ENCODE data around the gene S100A11.

Gene S100A11

GRCh38 chr1:151989211-151989862 lies 47.5 kb downstream of the S100A11 start:
- peaks cover 9% of the 10 kb centered on the region for H3K4me1 ChIP-seq

GRCh38 chr1:151988405-151988923 lies 48.3 kb downstream of the S100A11 start:
- H3K4me2 ChIP-seq (ENCODE audit: low read length), result no peak overlapping the region
- no peak overlapping the region for H3K27ac ChIP-seq
- peaks cover 9% of the 10 kb centered on the region for H3K4me1 ChIP-seq

More at GRCh38 chr1:151989211-151989862, 47.5 kb downstream of the S100A11 start:
- no peak overlapping the region for H3K9ac ChIP-seq
- no peaks in the 10 kb centered on the region for H3K36me3 ChIP-seq (ENCODE audit: control insufficient read depth, insufficient read depth, low read length)
- H3K79me2 ChIP-seq, result no peaks in the 10 kb centered on the region
- H3K27ac ChIP-seq, result no peak overlapping the region
- TF ChIP-seq CTCF (IDR thresholded peaks at IDR 0.05), result no peak
- no peak overlapping the region for H3K4me3 ChIP-seq (ENCODE audit: low read depth, low read length)
- H3K27me3 ChIP-seq (ENCODE audit: control insufficient read depth, insufficient read depth, low read length), result no peaks in the 10 kb centered on the region
- no peak overlapping the region for H2AFZ ChIP-seq
- no peak overlapping the region for H3K4me2 ChIP-seq (ENCODE audit: low read length)
- no peaks in the 10 kb centered on the region for H3K9me3 ChIP-seq (ENCODE audit: control insufficient read depth, low read length)

GRCh38 chr1:151986501-151987190 lies 50.2 kb downstream of the S100A11 start:
- Histone ChIP-seq H2AFZ (no peak overlapping the region), H3K4me3 (ENCODE audit: low read depth, low read length) (no peak overlapping the region), H3K79me2 (no peaks in the 10 kb centered on the region), H3K9ac (no peak overlapping the region), H3K4me1 (peaks cover 9% of the 10 kb centered on the region), H3K27ac (no peak overlapping the region), H3K9me3 (ENCODE audit: control insufficient read depth, low read length) (no peaks in the 10 kb centered on the region), H3K4me2 (ENCODE audit: low read length) (no peak overlapping the region), H3K36me3 (ENCODE audit: control insufficient read depth, insufficient read depth, low read length) (no peaks in the 10 kb centered on the region), H3K27me3 (ENCODE audit: control insufficient read depth, insufficient read depth, low read length) (no peaks in the 10 kb centered on the region)
- TF ChIP-seq CTCF (IDR thresholded peaks at IDR 0.05), result no peak

More at GRCh38 chr1:151988405-151988923, 48.3 kb downstream of the S100A11 start:
- Histone ChIP-seq H3K27me3 (ENCODE audit: control insufficient read depth, insufficient read depth, low read length) (no peaks in the 10 kb centered on the region), H3K9me3 (ENCODE audit: control insufficient read depth, low read length) (no peaks in the 10 kb centered on the region), H3K79me2 (no peaks in the 10 kb centered on the region), H3K9ac (no peak overlapping the region), H3K4me3 (ENCODE audit: low read depth, low read length) (no peak overlapping the region), H3K36me3 (ENCODE audit: control insufficient read depth, insufficient read depth, low read length) (no peaks in the 10 kb centered on the region), H2AFZ (no peak overlapping the region)
- no peak for TF ChIP-seq CTCF (IDR thresholded peaks at IDR 0.05)

GRCh38 chr1:151985768-151986167 lies 51.0 kb downstream of the S100A11 start:
- no peak overlapping the region for H3K4me2 ChIP-seq (ENCODE audit: low read length)
- TF ChIP-seq CTCF (IDR thresholded peaks at IDR 0.05), result no peak
- no peak overlapping the region for H3K27ac ChIP-seq
- no peak overlapping the region for H3K4me3 ChIP-seq (ENCODE audit: low read depth, low read length)
- H3K9me3 ChIP-seq (ENCODE audit: control insufficient read depth, low read length), result no peaks in the 10 kb centered on the region
- no peaks in the 10 kb centered on the region for H3K79me2 ChIP-seq
- H3K27me3 ChIP-seq (ENCODE audit: control insufficient read depth, insufficient read depth, low read length), result no peaks in the 10 kb centered on the region
- H2AFZ ChIP-seq, result no peak overlapping the region
- H3K4me1 ChIP-seq, result peaks cover 7% of the 10 kb centered on the region
- no peak overlapping the region for H3K9ac ChIP-seq
- no peaks in the 10 kb centered on the region for H3K36me3 ChIP-seq (ENCODE audit: control insufficient read depth, insufficient read depth, low read length)
